GM12873 (cell line): ENCODE measurements around the gene NLRC3.

Experiments used
- TF ChIP-seq, protein P1 (sequence below): IDR thresholded peaks from 2 replicates; pipeline ENCODE4 v1.5.1; 2012; ENCODE audit warnings: low read depth, mild to moderate bottlenecking, moderate library complexity, low read length, control low read depth; ENCODE audit not compliant: insufficient read depth; ENCODE audit errors: missing control alignments

The NLRC3 gene

DNA sequence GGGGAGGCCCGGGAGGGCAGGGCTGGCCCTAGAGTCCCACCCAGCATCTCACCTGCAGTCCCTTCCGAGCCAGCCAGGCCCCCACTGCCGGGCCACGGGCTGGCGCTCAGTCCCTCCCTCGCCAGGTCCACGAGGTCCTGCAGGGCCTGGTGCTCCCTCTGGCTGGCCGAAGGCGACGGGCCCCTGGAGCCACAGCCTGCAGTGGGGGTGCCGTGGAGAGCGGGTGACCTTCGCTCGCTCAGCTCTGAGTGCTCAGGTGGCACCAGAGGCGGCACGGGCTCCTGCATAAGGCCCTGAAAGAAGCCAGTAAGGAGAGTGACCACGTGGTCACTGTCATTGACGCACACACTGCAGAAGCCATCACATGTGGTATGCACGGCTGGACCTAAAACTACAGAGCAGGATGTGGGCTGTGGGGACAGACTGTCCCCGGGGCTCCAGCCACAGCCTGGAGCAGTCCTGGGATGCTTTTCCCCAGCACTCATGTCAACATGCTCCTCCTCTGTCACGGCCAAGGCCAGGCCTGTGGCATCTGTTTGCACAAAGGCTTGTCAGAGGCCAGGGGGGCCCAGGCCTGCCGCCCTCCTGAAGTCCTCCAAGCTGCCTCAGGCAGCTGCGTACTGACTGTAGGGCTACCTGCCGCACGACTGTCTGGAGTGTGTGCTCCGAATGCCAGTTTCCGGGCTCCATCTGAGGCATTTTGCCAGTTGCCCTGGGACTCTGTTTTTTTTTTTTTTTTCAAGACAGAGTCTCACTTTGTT lies 19.1 kb upstream of the NLRC3 start:
- TF ChIP-seq, protein P1, sequence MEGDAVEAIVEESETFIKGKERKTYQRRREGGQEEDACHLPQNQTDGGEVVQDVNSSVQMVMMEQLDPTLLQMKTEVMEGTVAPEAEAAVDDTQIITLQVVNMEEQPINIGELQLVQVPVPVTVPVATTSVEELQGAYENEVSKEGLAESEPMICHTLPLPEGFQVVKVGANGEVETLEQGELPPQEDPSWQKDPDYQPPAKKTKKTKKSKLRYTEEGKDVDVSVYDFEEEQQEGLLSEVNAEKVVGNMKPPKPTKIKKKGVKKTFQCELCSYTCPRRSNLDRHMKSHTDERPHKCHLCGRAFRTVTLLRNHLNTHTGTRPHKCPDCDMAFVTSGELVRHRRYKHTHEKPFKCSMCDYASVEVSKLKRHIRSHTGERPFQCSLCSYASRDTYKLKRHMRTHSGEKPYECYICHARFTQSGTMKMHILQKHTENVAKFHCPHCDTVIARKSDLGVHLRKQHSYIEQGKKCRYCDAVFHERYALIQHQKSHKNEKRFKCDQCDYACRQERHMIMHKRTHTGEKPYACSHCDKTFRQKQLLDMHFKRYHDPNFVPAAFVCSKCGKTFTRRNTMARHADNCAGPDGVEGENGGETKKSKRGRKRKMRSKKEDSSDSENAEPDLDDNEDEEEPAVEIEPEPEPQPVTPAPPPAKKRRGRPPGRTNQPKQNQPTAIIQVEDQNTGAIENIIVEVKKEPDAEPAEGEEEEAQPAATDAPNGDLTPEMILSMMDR: no peak

DNA sequence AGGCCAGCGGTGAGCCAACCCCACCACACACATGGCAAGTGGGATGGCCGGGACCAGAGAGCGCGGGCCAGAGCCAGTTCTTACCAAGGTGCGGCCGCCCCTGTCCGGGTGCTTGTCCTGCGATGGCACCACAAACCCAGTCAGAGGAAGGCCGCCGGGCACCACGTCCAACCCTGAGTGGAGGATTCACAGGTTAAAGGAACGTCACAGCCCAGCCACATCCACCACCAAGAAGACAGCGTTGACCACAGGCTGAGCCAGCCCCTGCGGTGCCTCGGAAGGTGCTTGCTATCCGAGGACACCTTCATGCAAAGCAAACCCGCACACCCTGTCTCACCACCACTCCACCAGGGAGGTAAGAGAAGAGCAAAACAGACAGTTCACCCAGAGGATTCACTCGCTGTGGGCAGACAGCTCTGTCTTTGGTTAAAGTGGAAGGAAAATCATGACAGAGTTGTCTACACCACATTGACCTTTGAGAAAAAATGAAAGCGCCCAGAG lies 18.4 kb upstream of the NLRC3 start:
- TF ChIP-seq, protein P1: no peak

DNA sequence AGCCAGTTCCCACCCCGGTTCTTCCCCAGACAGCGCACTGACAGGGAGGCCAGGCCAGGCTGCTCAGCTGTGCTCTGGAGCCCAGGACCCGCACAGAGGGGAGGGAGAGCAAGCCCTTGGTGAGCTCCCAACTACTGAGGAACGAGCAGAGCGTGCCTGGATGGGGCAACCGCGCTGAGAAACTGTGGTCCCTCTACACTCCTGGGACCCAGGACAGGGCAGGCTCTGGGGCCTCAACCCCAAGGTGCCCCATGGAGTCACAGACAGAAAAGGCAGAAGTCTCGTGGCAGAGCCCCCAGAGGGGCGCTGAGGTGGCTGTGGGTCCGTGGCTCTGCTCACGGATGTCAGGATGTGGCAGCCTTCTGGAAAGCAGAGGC lies 17.9 kb upstream of the NLRC3 start:
- TF ChIP-seq, protein P1: no peak

DNA sequence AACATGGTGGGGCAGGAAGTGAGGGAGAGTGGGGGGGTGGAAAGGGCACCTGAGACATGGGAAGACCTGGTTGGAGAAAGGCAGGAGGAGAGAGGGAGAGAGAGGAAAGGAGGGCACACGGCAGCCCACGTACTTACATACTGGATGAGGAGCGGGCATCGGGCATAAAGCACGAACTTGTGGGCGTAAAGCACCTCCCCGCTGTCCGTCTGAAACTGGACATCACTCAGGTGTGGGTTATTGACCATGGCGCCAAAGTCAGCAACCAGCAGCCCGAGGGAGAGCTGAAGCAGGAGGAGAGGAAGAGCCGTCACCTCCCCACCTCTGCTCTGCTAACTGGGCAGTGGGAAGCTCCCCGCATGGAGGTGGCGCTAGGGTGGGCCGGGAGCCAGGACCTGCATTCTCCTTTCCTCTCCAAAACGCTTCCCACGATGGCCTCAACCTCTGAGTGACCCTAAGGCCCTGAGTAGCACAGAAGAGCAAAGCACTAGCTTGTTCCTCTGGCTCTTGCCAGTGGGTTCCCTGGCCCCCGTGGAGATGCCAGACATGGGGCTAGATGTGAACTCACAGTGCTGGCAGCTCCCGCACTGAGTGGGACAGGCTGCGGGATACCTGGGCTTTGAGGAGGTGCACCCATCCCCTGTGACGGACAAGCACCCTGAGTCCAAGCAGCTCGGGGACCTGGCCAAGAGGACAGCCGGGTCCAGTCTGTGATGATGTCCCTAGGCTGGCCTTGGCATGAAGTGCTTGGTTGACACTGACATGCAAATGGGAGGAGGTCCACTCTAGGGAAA lies 17.3 kb upstream of the NLRC3 start:
- TF ChIP-seq, protein P1: no peak

DNA sequence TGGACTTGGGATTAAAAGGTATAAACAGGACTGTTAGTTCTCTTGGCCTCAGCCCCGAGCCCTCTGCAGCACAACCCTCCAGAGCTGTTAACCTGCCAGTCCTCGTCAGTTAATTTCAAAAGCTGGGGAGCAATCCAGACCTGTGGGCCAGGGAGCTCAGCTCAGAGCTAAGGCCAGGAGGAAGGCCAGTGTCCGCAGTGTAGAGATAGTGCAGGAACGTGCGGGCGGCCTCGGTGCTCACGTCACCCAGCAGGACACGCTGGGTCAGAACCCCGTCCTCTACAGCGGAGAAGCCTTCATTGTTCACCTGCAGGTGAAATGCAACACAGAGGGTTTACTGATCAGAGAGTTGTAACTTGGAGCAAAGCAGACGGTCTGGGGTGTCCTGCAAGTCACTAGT lies 15.4 kb upstream of the NLRC3 start:
- TF ChIP-seq, protein P1: no peak

DNA sequence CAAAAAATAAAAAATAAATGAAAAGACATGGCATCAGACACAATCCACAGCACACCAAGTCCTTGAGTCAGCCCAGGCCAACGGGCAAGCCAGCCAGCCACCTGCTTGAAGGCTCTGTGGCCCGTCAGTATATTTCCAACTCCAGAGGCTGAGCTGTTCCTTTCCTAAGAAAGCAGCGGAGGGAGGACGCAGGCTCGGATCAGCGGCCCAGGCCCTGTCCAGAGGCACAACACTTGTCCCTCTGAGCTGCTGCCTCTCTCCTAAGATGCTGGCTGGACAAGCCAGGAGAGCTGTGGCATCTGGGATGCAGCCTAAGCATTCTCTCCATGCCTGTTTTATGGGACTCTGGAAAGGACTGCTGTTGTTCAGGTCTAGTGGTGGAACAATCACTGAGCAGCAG lies 14.8 kb upstream of the NLRC3 start:
- TF ChIP-seq, protein P1: no peak

DNA sequence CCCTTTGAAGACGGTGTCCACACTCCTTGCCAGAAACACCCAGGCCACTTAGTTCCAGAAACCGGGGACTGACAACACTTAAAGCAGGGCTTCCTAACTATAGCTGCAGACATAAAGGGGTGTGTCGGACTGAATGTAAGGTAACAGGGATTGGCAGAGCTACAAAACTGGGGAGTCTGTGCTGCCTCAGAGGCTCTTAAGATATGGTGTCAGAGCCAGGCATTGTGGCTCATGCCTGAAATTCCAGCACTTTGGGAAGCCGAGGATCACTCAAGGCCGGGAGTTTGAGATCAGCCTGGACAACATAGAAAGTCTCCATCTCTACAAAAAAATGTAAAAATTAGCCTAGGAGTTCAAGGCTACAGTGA lies 14.2 kb upstream of the NLRC3 start:
- TF ChIP-seq, protein P1: no peak
